Activated naive CD4-positive, alpha-beta T cell treated with anti-CD3 and anti-CD28 coated beads, Interleukin-2, amount 50 U/mL, for 72 hours (primary cell): Measurements from ENCODE around the gene GAPVD1. TPM values are rescaled to one million over a fixed set of nuclear protein-coding genes. Genes with fewer than 3 reads are reported as not detected.
A peak's percentile ranks its signal among the peaks of the same experiment; 100 is the strongest.
"Not testable (repeated sequence)": the region's sequence is repeated elsewhere in the genome, so short reads cannot be mapped to it uniquely, and the experiment has no call there.

Source experiments
- ATAC-seq, 2 donors: fragments of 150-1000 bp; cut with Tn5 transposase; 2 replicates each; pipeline ENCODE4 v1.10.0; 2021; ENCODE audit warnings: mild to moderate bottlenecking in 2 of 2, moderate library complexity in 2 of 2
- DNase-seq, 2 donors: peaks; one replicate each; pipeline ENCODE4 v3.0.0; 2021 to 2022; ENCODE audit warnings: low spot score in 2 of 2
- H3K27ac Mint-ChIP-seq, 2 donors: one replicate each; pipeline ENCODE4 v1.8.0; 2022; ENCODE audit warnings: mild to moderate bottlenecking in 2 of 2, mixed read lengths in 2 of 2
- H3K36me3 Mint-ChIP-seq, 2 donors: one replicate each; pipeline ENCODE4 v1.8.0; 2022; ENCODE audit warnings: mixed read lengths in 2 of 2
- H3K9me3 Mint-ChIP-seq, 2 donors: one replicate each; pipeline ENCODE4 v1.8.0; 2022; ENCODE audit warnings: mixed read lengths in 2 of 2
- total RNA-seq, 2 donors: library from RNA; stranded (reverse); gene quantifications; one replicate each; pipeline ENCODE4 v1.2.3, GENCODE V29; 2022

GAPVD1 gene
- 10 to 100 TPM; 44.1 to 67.7 TPM for total RNA-seq

GRCh38 chr9:125261501-125262293 lies at the start of gene GAPVD1:
Gene GAPVD1 (plus strand): TSS chr9:125261826. CDS start chr9:125298922, 37,096 bp downstream.
- Mint-ChIP-seq H3K36me3 (peaks cover 14 to 25% of the 10 kb centered on the region in 2 donors), H3K9me3 (peaks cover 0 to 3% of the 10 kb centered on the region in 2 donors)

GRCh38 chr9:125214186-125214585 lies 47.4 kb upstream of the GAPVD1 start:
- ATAC-seq (no peak), DNase-seq (no peak)
- H3K9me3 Mint-ChIP-seq, result no peaks in the 10 kb centered on the region
- peaks cover 0 to 12% of the 10 kb centered on the region in 2 donors for H3K36me3 Mint-ChIP-seq
- no peak overlapping the region for H3K27ac Mint-ChIP-seq

More at GRCh38 chr9:125261501-125262293, at the start of gene GAPVD1:
- peak within 1 kb of the TSS; percentile 94 to 98 for H3K27ac Mint-ChIP-seq
- peak; percentile 93 to 95 for DNase-seq
- ATAC-seq, result peak; percentile 98 to 99

- ATAC-seq (no peak), DNase-seq (no peak)
- Mint-ChIP-seq H3K9me3 (no peaks in the 10 kb centered on the region), H3K36me3 (peaks cover 0 to 10% of the 10 kb centered on the region in 2 donors), H3K27ac (no peak overlapping the region)
Measured at GRCh38 chr9:125218621-125219020, 43.0 kb upstream of the GAPVD1 start.

GRCh38 chr9:125224858-125225257 lies 36.8 kb upstream of the GAPVD1 start:
- not testable (repeated sequence) for DNase-seq, H3K36me3 Mint-ChIP-seq, ATAC-seq, H3K9me3 Mint-ChIP-seq, H3K27ac Mint-ChIP-seq

GRCh38 chr9:125227761-125228160 lies 33.9 kb upstream of the GAPVD1 start:
- H3K27ac Mint-ChIP-seq, result no peak overlapping the region
- no peaks in the 10 kb centered on the region for H3K9me3 Mint-ChIP-seq
- ATAC-seq (peak in 1 of 2 donors; percentile 4), DNase-seq (no peak)
- no peaks in the 10 kb centered on the region for H3K36me3 Mint-ChIP-seq

- DNase-seq (no peak), ATAC-seq (peak; percentile 17 to 36)
- peak overlapping the region in 1 of 2 donors; percentile 93 for H3K27ac Mint-ChIP-seq
- H3K36me3 Mint-ChIP-seq, result peaks cover 21 to 34% of the 10 kb centered on the region in 2 donors
- no peaks in the 10 kb centered on the region for H3K9me3 Mint-ChIP-seq
Measured at GRCh38 chr9:125233678-125234077, 27.9 kb upstream of the GAPVD1 start.

GRCh38 chr9:125234099-125234498 lies 27.5 kb upstream of the GAPVD1 start:
- Mint-ChIP-seq H3K36me3 (peaks cover 25 to 38% of the 10 kb centered on the region in 2 donors), H3K27ac (peak overlapping the region in 1 of 2 donors; percentile 93)
- H3K9me3 Mint-ChIP-seq, ATAC-seq, DNase-seq: not testable (repeated sequence)

- ATAC-seq (peak in 1 of 2 donors; percentile 3), DNase-seq (no peak)
- Mint-ChIP-seq H3K27ac (peak overlapping the region; percentile 67 to 73), H3K36me3 (peaks cover 33 to 53% of the 10 kb centered on the region in 2 donors), H3K9me3 (no peaks in the 10 kb centered on the region)
Measured at GRCh38 chr9:125235804-125236519, 25.7 kb upstream of the GAPVD1 start.

GRCh38 chr9:125236520-125237159 lies 25.0 kb upstream of the GAPVD1 start:
- not testable (repeated sequence) for H3K9me3 Mint-ChIP-seq, DNase-seq, ATAC-seq
- Mint-ChIP-seq H3K27ac (peak overlapping the region; percentile 67 to 73), H3K36me3 (peaks cover 38 to 60% of the 10 kb centered on the region in 2 donors)

GRCh38 chr9:125238127-125238914 lies 23.3 kb upstream of the GAPVD1 start:
- DNase-seq, result no peak
- no peak for ATAC-seq
- Mint-ChIP-seq H3K27ac (peak overlapping the region; percentile 67 to 100), H3K9me3 (no peaks in the 10 kb centered on the region), H3K36me3 (peaks cover 45 to 67% of the 10 kb centered on the region in 2 donors)

- Mint-ChIP-seq H3K9me3 (no peaks in the 10 kb centered on the region), H3K27ac (peak overlapping the region; percentile 67 to 100), H3K36me3 (peaks cover 45 to 67% of the 10 kb centered on the region in 2 donors)
- no peak for ATAC-seq
- no peak for DNase-seq
Measured at GRCh38 chr9:125238915-125239446, 22.6 kb upstream of the GAPVD1 start.

GRCh38 chr9:125239631-125240597 lies 21.7 kb upstream of the GAPVD1 start:
- ATAC-seq (no peak), DNase-seq (no peak)
- Mint-ChIP-seq H3K36me3 (peaks cover 45 to 67% of the 10 kb centered on the region in 2 donors), H3K27ac (peak overlapping the region; percentile 98 to 100), H3K9me3 (no peaks in the 10 kb centered on the region)

- Mint-ChIP-seq H3K9me3 (no peaks in the 10 kb centered on the region), H3K36me3 (peaks cover 41 to 62% of the 10 kb centered on the region in 2 donors), H3K27ac (peak overlapping the region; percentile 98 to 100)
- peak in 1 of 2 donors; percentile 3 for ATAC-seq
- DNase-seq, result peak in 1 of 2 donors; percentile 46
Measured at GRCh38 chr9:125240649-125240999, 21.0 kb upstream of the GAPVD1 start.

- Mint-ChIP-seq H3K9me3 (no peaks in the 10 kb centered on the region), H3K36me3 (peaks cover 38 to 58% of the 10 kb centered on the region in 2 donors), H3K27ac (peak within 1 kb of the TSS; percentile 98 to 100)
- DNase-seq, result peak; percentile 97 to 100
- peak; percentile 90 to 93 for ATAC-seq
Measured at GRCh38 chr9:125241000-125241862, 20.4 kb upstream of the GAPVD1 start, which contains the start of gene HSPA5. Gene HSPA5 (minus strand): TSS chr9:125241343. CDS start chr9:125241126, 217 bp downstream.
